Neutrophil (primary cell): Measurements from ENCODE around the gene RDM1.

ENCODE experiments used
- H3K27ac ChIP-seq: fragments of 200-600 bp; sonication (generic); 2 replicates; pipeline ENCODE4 v1.5.1; 2016; ENCODE audit warnings: mild to moderate bottlenecking, moderate library complexity
- H3K27me3 ChIP-seq: fragments of 200-600 bp; sonication (generic); 2 replicates; pipeline ENCODE4 v1.6.0; 2016; ENCODE audit warnings: mild to moderate bottlenecking
- H3K36me3 ChIP-seq: fragments of 200-600 bp; sonication (generic); 2 replicates; pipeline ENCODE4 v1.5.1; 2017
- H3K4me1 ChIP-seq, 2 experiments: fragments of 200-600 bp in 1 of 2; sonication (generic) in 1 of 2; 1 replicate in 1 of 2; 2 replicates in 1 of 2; pipeline versions ENCODE4 v1.5.1 to v1.6.1; 2013 to 2016; ENCODE audit warnings: low read depth in 1 of 2, low read length in 1 of 2, mild to moderate bottlenecking in 1 of 2, moderate library complexity in 1 of 2; ENCODE audit not compliant: control insufficient read depth in 1 of 2, insufficient read depth in 1 of 2
- H3K4me3 ChIP-seq, 2 experiments: fragments of 200-600 bp in 1 of 2; sonication (generic) in 1 of 2; 1 replicate in 1 of 2; 2 replicates in 1 of 2; pipeline ENCODE4 v1.5.1; 2013 to 2016; ENCODE audit warnings: low read depth in 1 of 2, low read length in 1 of 2, mild to moderate bottlenecking in 1 of 2, moderate library complexity in 1 of 2
- H3K9me3 ChIP-seq: fragments of 200-600 bp; sonication (generic); 2 replicates; pipeline ENCODE4 v1.5.1; 2016
- TF ChIP-seq, protein P1 (sequence below): fragments of 200-600 bp; sonication (generic); IDR thresholded peaks from 2 replicates; pipeline ENCODE4 v1.5.1; 2016; ENCODE audit warnings: antibody characterized with exemption

Gene RDM1

DNA sequence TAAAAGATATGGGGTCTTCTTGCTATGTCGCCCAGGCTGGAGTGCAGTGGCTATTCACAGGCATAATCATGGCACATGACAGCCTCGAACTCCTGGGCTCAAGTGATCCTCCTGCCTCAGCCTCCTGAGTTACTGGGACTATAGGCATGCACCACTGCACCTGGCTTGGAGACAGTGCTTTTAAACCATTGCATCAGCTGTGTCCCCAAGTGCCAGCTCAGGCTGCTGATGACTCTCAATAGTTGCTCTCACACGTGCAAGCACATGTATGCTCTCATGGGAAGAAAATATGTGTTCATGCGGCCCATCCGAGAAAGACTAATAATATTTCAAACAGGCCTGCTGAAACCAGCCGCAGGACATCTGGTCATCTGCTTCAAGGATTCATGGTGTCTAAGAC, 42.0 kb upstream of the RDM1 start:
- Histone ChIP-seq H3K9me3 (no peaks in the 10 kb centered on the region), H3K4me3 (no peak overlapping the region), H3K36me3 (no peaks in the 10 kb centered on the region), H3K27ac (no peak overlapping the region), H3K4me1 (no peaks in the 10 kb centered on the region), H3K27me3 (no peaks in the 10 kb centered on the region)
- TF ChIP-seq, protein P1, sequence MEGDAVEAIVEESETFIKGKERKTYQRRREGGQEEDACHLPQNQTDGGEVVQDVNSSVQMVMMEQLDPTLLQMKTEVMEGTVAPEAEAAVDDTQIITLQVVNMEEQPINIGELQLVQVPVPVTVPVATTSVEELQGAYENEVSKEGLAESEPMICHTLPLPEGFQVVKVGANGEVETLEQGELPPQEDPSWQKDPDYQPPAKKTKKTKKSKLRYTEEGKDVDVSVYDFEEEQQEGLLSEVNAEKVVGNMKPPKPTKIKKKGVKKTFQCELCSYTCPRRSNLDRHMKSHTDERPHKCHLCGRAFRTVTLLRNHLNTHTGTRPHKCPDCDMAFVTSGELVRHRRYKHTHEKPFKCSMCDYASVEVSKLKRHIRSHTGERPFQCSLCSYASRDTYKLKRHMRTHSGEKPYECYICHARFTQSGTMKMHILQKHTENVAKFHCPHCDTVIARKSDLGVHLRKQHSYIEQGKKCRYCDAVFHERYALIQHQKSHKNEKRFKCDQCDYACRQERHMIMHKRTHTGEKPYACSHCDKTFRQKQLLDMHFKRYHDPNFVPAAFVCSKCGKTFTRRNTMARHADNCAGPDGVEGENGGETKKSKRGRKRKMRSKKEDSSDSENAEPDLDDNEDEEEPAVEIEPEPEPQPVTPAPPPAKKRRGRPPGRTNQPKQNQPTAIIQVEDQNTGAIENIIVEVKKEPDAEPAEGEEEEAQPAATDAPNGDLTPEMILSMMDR = no peak

GRCh38 chr17:35972066-35972465, 41.5 kb upstream of the RDM1 start:
- Histone ChIP-seq H3K27me3 (no peaks in the 10 kb centered on the region), H3K27ac (no peak overlapping the region), H3K36me3 (no peaks in the 10 kb centered on the region), H3K4me3 (no peak overlapping the region), H3K9me3 (no peaks in the 10 kb centered on the region), H3K4me1 (no peaks in the 10 kb centered on the region)
- TF ChIP-seq, protein P1 = no peak

DNA sequence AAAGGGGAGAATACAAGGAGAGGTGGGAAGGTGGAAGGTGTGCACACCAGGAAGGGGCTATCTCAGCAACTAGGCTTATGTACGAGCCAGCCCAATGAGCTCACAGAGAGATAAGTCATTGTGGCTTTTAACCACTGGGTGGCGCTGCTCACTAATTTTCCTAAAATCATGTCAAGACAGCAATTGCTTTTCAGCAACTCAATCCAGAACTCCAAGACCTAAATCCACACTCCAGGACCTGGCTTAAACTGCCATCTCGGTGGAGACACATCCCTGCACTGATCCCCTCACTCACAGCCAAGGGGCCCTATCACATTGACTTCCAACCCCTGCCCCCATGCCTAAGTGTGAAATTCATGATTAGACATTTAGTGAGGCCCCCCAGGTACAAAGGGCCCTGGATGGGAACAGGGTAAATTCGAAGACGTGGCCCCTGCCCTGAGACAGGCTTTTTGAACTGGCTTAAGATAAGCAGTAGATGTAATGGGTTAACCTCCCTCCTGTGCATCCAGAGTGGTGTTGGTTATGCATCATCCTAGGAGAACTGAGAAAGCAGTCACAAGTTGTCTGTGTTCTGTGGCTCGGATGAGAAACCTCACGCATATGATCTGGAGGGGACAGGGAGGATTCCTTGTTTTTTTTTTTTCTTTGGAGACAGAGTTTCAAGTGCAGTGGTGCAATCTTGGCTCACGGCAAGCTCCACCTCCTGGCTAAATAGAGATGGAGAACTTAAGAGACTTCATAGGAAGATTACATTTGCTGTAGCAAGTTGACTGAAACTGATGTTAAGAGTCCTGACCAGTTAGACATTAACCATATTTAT, 39.2 kb upstream of the RDM1 start:
- Histone ChIP-seq H3K9me3 (no peaks in the 10 kb centered on the region), H3K27ac (no peak overlapping the region), H3K27me3 (no peaks in the 10 kb centered on the region), H3K36me3 (no peaks in the 10 kb centered on the region), H3K4me1 (no peaks in the 10 kb centered on the region), H3K4me3 (no peak overlapping the region)
- TF ChIP-seq, protein P1 = peak; percentile 71

DNA sequence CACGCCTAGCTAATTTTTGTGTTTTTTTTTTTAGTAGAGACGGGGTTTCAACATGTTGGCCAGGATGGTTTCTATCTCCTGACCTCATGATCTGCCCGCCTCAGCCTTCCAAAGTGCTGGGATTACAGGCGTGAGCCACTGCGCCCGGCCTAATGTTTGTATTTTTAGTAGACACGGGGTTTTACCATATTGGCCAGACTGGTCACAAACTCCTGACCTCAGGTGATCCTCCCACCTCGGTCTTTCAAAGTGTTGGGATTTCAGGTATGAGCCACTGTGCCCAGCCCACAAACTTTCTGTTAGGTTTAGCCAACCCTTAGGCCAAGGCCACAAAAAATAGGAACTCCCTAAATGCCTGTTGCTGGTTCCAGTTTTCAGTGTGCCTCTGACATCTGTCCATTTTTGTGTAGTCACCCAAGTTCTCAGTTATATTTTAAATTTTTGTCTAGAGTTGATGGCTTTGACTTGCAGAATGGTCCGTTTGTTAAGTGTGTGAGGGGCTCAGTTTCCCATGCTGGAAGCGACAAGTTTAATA, 38.0 kb upstream of the RDM1 start:
- no peaks in the 10 kb centered on the region for H3K36me3 ChIP-seq
- H3K27ac ChIP-seq = no peak overlapping the region
- H3K4me1 ChIP-seq = no peaks in the 10 kb centered on the region
- TF ChIP-seq, protein P1 = no peak
- no peaks in the 10 kb centered on the region for H3K27me3 ChIP-seq
- H3K4me3 ChIP-seq = no peak overlapping the region
- no peaks in the 10 kb centered on the region for H3K9me3 ChIP-seq

- Histone ChIP-seq H3K4me3 (no peak overlapping the region), H3K4me1 (no peaks in the 10 kb centered on the region), H3K9me3 (no peaks in the 10 kb centered on the region), H3K27ac (no peak overlapping the region), H3K36me3 (no peaks in the 10 kb centered on the region), H3K27me3 (no peaks in the 10 kb centered on the region)
- TF ChIP-seq, protein P1 = no peak
These were observed 34.7 kb upstream of the RDM1 start for GRCh38 chr17:35965272-35965671.
